Right hindlimb (tissue), 1 donor: ENCODE data around the gene IRF2.
"Not testable (repeated sequence)": the region's sequence is repeated elsewhere in the genome, so short reads cannot be mapped to it uniquely, and the experiment has no call there.

ENCODE experiments used
- DNase-seq: peaks from one replicate; pipeline ENCODE4 v3.0.0-alpha.2; 2018

The IRF2 gene

DNA sequence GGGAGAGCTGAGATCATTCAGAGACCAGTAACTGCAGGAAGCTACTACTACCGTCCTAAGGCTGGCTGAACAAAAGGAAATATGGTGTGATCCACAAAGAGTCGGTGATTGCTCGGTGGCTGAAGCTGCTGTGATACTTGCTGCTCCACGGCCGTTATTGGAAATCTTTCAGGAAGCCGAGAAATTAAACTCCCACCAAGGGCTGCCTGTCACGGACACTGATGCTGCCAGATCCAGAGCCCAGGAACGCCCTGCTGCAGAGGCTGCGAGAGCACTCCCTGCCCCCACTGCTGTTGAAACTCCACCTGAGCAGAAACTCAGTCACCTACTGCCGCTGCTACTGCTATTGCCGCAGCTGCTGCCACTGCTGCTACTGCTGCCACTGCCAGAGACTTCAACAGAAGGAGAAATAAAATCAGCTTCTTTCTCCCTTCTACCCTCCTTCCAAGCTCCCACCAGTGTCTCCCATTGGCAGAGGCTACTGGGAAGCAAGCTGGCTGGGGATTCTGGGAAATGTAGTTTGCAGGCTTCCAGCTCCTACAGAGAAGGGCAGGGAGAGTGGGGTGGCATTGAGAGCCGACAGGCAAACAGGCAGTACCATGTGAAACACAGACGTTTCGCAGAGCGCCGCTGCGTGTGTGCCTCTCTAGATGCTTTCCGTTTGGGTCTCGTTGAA, 130.7 kb downstream of the IRF2 start:
- peak; percentile 88 for DNase-seq

DNA sequence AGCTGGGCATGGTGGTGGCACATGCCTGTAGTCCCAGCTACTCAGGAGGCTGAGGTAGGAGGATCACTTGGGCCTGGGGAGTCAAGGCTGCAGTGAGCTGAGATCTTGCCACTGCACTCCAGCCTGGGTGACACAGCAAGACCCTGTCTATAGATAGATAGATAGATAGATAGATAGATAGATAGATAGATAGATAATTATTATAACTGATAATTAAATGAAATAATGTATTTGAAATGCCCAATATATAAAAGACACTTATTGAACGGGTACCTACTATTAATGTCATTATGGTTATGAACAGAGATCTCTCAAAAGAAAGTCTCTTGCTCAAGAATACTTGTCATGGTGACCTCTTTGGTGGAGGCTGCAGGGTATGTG, 131.5 kb downstream of the IRF2 start:
- DNase-seq: not testable (repeated sequence)

DNA sequence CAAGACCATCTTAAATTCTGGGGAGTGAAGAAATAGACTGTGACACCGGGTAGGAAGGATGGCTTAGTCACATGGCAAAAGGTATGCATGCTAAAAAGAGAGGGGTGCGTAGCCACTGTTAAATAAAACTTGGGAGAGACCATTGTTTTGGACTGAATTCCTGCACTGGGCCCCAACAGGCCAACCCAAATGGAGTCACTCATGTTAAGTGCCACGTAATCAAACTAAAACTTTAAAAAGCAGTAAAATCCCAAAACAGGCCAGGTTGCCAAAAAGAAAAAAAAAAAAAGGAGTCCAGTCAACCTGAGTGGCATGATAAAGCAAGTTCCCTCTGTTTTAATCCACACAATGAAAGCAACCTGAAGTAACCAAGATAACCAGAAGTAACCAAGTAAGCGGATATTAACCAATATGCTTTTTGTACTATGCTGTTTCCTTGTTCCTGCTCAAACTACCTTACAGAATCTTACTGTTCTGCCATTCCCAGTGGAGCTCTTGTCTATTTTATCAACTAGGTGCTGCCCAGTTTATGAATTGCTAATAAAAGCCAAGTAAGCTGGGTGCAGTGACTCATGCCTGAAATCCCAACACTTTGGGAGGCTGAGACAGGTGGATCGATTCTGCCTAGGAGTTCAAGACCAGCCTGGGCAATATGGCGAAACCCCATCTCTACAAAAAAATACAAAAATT, 132.0 kb downstream of the IRF2 start:
- DNase-seq: no peak

DNA sequence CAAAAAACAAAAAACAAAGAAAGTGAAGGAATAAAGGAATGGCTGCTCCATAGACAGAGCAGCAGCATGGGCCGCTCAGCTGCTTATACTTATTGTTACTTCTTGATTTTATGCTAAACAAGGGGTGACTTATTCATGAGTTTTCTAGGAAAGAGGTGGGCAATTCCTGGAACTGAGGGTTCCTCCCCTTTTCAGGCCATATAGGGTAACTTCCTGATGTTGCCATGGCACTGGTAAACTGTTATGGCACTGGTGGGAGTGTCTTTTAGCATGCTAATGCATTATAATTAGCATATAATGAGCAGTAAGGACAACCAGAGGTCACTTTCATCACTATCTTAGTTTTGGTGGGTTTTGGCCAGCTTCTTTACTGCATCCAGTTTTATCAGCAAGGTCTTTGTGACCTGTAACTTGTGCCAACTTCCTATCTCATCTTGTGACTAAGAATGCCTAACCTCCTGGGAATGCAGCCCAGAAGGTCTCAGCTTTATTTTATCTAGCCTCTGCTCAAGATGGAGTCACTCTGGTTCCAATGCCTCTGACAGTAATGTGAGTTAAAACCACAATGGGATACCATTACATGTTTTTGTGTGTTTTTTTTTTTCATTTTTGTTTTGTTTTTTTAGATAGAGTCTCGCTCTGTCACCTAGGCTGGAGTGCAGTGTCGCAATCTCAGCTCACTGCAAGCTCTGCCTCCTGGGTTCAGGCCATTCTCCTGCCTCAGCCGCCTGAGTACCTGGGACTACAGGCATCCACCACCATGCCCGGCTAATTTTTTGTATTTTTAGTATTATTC, 134.8 kb downstream of the IRF2 start:
- not testable (repeated sequence) for DNase-seq

DNA sequence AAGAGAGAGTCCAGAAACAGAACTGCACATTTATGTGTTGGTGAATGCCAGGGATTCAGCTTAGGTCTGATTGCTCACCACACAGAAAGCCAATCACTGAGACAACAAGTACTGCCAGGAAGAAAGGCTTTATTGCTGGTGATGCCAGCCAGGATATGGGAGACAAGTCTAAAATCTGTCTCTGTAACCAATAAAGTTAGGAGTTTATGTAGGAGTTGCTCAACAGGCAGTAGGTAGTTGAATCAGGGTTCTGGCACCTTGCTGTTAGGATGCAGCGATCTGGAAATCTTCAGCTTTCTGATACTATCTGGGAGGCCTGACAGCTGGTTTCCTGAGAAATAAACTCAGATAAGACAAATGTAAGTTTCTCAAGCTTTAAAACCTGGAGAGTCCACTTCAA, 136.4 kb downstream of the IRF2 start:
- no peak for DNase-seq
